GM18520 (cell line): ENCODE measurements around the gene TSPAN15.
"Not testable (repeated sequence)": the region's sequence is repeated elsewhere in the genome, so short reads cannot be mapped to it uniquely, and the experiment has no call there.

Experiments used
- ATAC-seq: cut with Tn5 transposase; IDR thresholded peaks from one replicate; pipeline ENCODE4 v1.9.1; 2021; ENCODE audit not compliant: unreplicated experiment

Gene TSPAN15

GRCh38 chr10:69483963-69484362 is 32.7 kb downstream of the TSPAN15 start:
- ATAC-seq: no peak

GRCh38 chr10:69484736-69485135 is 33.5 kb downstream of the TSPAN15 start:
- no peak for ATAC-seq

- ATAC-seq: no peak
Observed at GRCh38 chr10:69486922-69487730, 35.9 kb downstream of the TSPAN15 start.

DNA sequence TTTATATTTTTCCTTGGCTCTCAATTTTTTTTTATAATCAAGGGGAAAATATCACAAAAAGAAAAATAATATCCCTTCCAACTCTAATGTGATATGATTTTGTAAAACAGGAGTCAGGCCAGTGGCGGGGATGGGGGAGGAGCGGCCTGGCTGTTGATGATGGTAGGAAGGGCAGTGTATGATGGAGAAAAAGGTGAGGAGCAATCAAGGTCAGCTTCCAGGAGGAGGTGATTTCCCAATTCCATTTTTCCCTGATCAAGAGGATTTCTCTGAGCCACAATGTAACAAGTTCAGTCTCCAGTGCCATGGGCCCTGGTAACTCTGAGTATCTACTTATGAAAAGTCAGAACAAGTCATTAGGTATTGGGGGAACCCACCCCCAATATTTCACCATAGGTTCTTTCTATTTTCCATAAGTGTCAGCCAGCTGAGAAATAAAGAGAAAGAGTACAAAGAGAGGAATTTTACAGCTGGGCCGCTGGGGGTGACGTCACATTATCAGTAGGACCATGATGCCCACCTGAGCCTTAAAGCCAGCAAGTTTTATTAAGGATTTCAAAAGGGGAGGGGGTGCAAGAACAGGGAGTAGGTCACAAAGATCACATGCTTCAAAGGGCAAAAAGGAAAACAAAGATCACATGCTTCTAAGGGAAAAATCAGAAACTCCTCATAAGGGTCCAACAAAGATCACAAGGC is 37.0 kb downstream of the TSPAN15 start:
- not testable (repeated sequence) for ATAC-seq

GRCh38 chr10:69488856-69489255 is 37.6 kb downstream of the TSPAN15 start:
- ATAC-seq: not testable (repeated sequence)

DNA sequence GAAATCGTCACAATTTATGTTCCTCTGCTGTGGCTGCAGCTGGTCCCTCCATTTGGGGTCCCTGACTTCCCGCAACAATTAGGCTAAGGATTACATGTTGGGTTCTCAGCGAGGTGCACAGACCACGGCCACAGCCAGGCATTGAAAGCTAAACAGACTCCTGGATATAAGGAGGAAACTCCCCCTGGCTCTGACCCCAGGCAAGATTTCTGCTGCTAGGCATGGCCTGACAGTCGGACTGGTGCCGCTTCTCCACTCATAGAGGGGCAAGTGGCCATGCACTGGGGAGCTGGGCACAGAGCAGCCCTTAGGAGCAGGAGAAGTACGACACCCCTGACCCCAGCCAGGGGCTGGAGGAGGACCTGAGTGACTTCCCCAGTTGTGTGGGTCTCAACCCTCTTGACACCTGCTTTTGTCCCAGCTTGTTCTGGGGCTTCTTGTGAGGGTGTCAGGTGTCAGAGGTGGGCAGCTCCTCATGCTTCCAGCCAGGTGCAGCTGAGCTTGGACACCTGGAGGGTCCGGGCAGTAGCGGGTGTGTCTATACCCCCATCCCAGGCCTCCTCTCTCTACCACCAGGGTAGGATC is 38.3 kb downstream of the TSPAN15 start:
- ATAC-seq: no peak

GRCh38 chr10:69490876-69491275 is 39.6 kb downstream of the TSPAN15 start:
- ATAC-seq: no peak

DNA sequence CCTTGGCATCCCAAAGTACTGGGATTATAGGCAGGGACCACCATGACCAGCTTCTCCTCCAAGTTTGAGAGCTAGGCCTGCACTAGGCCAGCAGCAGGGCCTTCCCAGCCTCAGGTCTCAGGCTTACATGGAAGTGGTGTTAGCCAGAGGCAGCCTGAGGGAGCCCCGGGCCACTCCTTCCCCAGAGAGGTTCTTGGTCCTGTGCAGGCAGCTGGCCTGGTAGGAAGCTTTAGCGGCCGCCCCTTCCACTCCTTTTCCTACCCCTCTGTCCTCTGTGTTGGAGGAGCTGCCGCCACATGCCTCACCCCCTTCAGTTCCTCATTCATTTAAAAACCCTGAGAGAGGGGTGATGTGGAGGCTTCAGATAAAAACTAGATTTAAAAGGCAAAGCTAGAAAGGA is 40.3 kb downstream of the TSPAN15 start:
- no peak for ATAC-seq

DNA sequence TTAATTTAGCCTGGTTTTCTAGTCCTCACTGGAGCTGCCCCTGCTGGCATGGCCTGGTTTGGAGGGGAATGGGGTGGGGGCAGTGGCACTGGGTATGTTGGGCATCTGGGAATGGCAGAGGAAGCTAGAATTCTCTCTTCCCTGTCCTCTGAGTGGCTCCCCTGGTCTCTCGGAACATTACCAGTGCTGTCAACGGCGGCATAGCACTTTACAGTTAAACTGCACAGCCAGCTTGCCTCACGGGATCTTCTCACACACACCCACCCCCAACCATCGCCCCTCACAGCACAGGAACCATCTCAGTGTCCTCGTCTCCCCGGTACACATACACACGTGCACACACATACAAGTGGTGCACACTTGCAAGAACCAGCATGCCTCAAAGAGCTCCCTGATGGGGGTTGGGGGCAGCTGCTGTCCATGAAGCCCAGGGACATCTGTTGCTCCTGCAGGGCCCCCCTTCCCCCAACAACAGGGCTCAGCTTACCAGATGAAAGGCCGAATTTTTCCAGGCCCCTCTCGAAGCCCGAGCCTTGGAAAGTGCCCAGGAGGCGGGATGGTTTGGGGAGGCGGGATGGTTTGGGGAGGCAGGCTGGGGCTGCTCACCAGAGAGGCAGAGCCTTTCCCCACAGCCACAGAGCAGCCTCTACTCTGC is 41.0 kb downstream of the TSPAN15 start:
- ATAC-seq: no peak

DNA sequence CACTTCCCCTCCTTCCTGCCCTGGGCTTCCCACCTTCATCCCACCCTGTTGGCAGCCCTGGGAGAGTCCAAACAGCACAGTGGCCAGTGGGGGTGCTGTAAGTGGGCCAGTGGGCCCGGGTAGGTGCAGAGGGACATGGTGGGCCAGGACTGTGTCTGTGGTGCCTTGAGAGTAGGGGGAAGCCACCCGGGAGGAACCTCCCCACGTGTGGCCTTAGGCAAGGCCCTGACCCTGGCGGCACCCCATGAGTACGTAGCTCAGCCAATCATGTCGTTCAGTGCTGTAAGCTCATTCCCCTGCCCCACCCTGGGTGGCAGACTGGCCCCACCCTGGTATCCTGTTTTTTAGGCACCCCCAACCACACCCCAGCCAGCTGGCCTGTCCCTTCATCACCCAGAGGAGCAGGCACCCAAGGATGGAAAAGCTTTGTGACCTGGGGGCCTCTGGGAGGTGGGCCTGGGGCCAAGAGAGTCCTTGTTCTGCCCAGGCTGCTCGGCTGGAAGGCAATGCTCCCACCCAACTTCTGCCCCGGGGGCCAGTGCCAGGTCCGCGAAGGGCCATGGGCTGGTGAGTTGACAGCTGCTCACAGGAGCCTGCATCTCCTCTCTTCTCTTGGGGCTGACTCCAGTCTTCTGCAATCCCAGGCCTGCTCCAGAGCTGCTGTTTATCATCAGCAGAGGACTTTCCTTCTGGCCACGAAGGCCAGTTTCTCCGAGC is 41.6 kb downstream of the TSPAN15 start:
- ATAC-seq: no peak

- no peak for ATAC-seq
Observed at GRCh38 chr10:69494626-69495558, 43.6 kb downstream of the TSPAN15 start.

GRCh38 chr10:69495666-69496065 is 44.4 kb downstream of the TSPAN15 start:
- ATAC-seq: no peak

GRCh38 chr10:69496352-69497230 is 45.3 kb downstream of the TSPAN15 start:
- no peak for ATAC-seq

- no peak for ATAC-seq
Observed at GRCh38 chr10:69497231-69497561, 45.9 kb downstream of the TSPAN15 start.

DNA sequence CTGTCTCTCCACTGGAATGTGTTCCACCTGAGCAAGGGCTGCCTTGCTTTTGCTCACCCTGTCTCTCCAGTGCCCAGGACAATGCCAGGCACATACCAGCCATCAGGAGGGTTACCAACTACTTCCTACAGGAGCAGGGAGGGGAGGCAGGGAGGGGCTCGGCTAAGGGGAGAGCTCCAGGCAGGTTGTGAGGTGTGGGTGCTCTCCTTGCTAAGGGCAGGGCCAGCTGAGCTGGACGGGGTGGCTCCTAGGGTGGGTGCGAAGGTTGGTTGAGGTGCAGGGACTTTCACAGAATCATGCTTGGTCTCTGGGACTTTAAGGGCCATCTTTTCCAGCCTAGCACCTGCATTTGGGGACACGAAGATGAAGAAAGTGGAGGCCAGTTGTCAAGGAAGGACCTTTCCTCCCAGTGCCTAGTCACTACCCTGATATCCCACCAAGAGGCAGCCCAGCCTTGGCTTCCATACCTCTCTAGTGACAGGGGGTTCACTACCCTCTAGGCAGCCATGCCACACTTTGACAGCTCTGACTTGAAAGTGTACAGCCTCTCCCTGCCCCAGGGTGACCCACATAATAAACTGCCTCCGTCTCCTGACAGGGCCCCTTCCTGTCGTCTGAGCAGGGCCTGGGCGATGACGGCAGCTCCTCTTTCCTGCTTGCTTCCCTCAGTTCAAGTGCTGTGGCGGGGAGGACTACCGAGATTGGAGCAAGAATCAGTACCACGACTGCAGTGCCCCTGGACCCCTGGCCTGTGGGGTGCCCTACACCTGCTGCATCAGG is 46.5 kb downstream of the TSPAN15 start:
- no peak for ATAC-seq

- no peak for ATAC-seq
Observed at GRCh38 chr10:69498711-69499471, 47.6 kb downstream of the TSPAN15 start.
